Activated T-helper 2 cell treated with anti-CD3 and anti-CD28 coated beads, Interferon-gamma antibody, Interleukin-2, Interleukin-4, amounts not matched to agents 10 μg/mL and 5 μg/mL and 100 μg/mL, durations not matched to agents 14 hours and 24 hours and 36 hours (primary cell): ENCODE measurements around the gene LZTS3. TPM values are rescaled to one million over a fixed set of nuclear protein-coding genes. Genes with fewer than 3 reads are reported as not detected.

ENCODE experiments used
- DNase-seq: peaks from one replicate; pipeline ENCODE4 v3.0.0; 2021; ENCODE audit warnings: low spot score
- H3K27ac Mint-ChIP-seq: one replicate; pipeline ENCODE4 v1.8.0; 2021; ENCODE audit warnings: mixed read lengths
- H3K27me3 Mint-ChIP-seq: one replicate; pipeline ENCODE4 v1.8.0; 2021; ENCODE audit warnings: low read depth, mixed read lengths
- H3K36me3 Mint-ChIP-seq: one replicate; pipeline ENCODE4 v1.8.0; 2021; ENCODE audit warnings: low read depth, mixed read lengths
- H3K4me1 Mint-ChIP-seq: one replicate; pipeline ENCODE4 v1.8.0; 2021; ENCODE audit warnings: low read depth, mixed read lengths
- H3K4me3 Mint-ChIP-seq: one replicate; pipeline ENCODE4 v1.8.0; 2021; ENCODE audit warnings: low read depth, mild to moderate bottlenecking, moderate library complexity, mixed read lengths
- H3K9me3 Mint-ChIP-seq: one replicate; pipeline ENCODE4 v1.8.0; 2021; ENCODE audit warnings: mixed read lengths
- intact Hi-C: fragments of 100-400 bp; cut with micrococcal nuclease; formaldehyde crosslinking; loops from one replicate; pipeline ENCODE4 v1.15.1; 2023
- total RNA-seq: library from RNA; stranded (reverse); gene quantifications from 2 replicates; pipeline ENCODE4 v1.2.3, GENCODE V29; 2022

Gene LZTS3
- total RNA-seq, 1 donor from 2014 or later, result 0.66 TPM

GRCh38 chr20:3203315-3204123 lies 30.2 kb upstream of the LZTS3 start:
- peak overlapping the region; percentile 98 for H3K27ac Mint-ChIP-seq
- no peak for DNase-seq
- peaks cover 30% of the 10 kb centered on the region for H3K36me3 Mint-ChIP-seq
- intact Hi-C loops, result no loop called here
- no peaks in the 10 kb centered on the region for H3K27me3 Mint-ChIP-seq
- peaks cover 11% of the 10 kb centered on the region for H3K4me1 Mint-ChIP-seq
- H3K4me3 Mint-ChIP-seq, result peak overlapping the region; percentile 99
- no peaks in the 10 kb centered on the region for H3K9me3 Mint-ChIP-seq

GRCh38 chr20:3202965-3203314 lies 29.6 kb upstream of the LZTS3 start:
- peak overlapping the region; percentile 98 for H3K27ac Mint-ChIP-seq

GRCh38 chr20:3199976-3200755 lies 26.8 kb upstream of the LZTS3 start:
- no peaks in the 10 kb centered on the region for H3K9me3 Mint-ChIP-seq
- no peak overlapping the region for H3K4me3 Mint-ChIP-seq
- H3K27me3 Mint-ChIP-seq, result no peaks in the 10 kb centered on the region
- H3K4me1 Mint-ChIP-seq, result peaks cover 12% of the 10 kb centered on the region
- H3K27ac Mint-ChIP-seq, result no peak overlapping the region
- DNase-seq, result no peak
- intact Hi-C loops, result no loop called here
- peaks cover 49% of the 10 kb centered on the region for H3K36me3 Mint-ChIP-seq

More at GRCh38 chr20:3202965-3203314, 29.6 kb upstream of the LZTS3 start:
- H3K27me3 Mint-ChIP-seq, result no peaks in the 10 kb centered on the region
- DNase-seq, result no peak
- intact Hi-C loops, result no loop called here
- H3K4me3 Mint-ChIP-seq, result peak overlapping the region; percentile 99
- H3K9me3 Mint-ChIP-seq, result no peaks in the 10 kb centered on the region
- peaks cover 30% of the 10 kb centered on the region for H3K36me3 Mint-ChIP-seq
- peaks cover 11% of the 10 kb centered on the region for H3K4me1 Mint-ChIP-seq

DNA sequence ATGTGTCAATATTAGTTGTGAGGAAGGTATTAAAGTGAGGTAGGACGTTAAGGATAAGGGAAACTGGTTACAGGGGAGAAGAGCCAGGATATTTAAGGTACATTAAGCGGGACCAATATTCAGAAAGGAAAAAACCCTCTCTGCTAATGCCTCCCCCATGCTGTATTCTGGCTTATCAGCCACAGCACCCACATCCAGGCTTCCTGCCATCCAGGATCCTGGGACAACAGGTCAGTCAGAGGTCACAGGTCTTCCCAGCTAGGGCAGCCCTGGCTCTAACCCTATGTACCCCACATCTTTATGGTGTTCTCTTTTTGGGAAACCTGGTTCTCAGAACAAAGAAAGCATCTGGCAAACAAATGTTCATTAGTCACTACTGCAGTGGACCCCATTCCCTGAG lies 25.9 kb upstream of the LZTS3 start:
- H3K27me3 Mint-ChIP-seq, result no peaks in the 10 kb centered on the region
- no peaks in the 10 kb centered on the region for H3K9me3 Mint-ChIP-seq
- H3K4me3 Mint-ChIP-seq, result no peak overlapping the region
- intact Hi-C loops, result no loop called here
- H3K4me1 Mint-ChIP-seq, result peaks cover 11% of the 10 kb centered on the region
- no peak for DNase-seq
- H3K27ac Mint-ChIP-seq, result no peak overlapping the region
- H3K36me3 Mint-ChIP-seq, result peaks cover 53% of the 10 kb centered on the region

GRCh38 chr20:3195590-3196237 lies 22.4 kb upstream of the LZTS3 start:
- no peaks in the 10 kb centered on the region for H3K9me3 Mint-ChIP-seq
- peaks cover 74% of the 10 kb centered on the region for H3K36me3 Mint-ChIP-seq
- DNase-seq, result no peak
- H3K4me3 Mint-ChIP-seq, result no peak overlapping the region
- no peak overlapping the region for H3K27ac Mint-ChIP-seq
- no peaks in the 10 kb centered on the region for H3K27me3 Mint-ChIP-seq
- H3K4me1 Mint-ChIP-seq, result peaks cover 4% of the 10 kb centered on the region
- intact Hi-C loops, result no loop called here

GRCh38 chr20:3194617-3195280 lies 21.4 kb upstream of the LZTS3 start:
- H3K4me3 Mint-ChIP-seq, result no peak overlapping the region
- intact Hi-C loops, result no loop called here
- no peaks in the 10 kb centered on the region for H3K27me3 Mint-ChIP-seq
- H3K9me3 Mint-ChIP-seq, result no peaks in the 10 kb centered on the region
- H3K36me3 Mint-ChIP-seq, result peaks cover 71% of the 10 kb centered on the region
- no peak overlapping the region for H3K27ac Mint-ChIP-seq
- DNase-seq, result no peak
- H3K4me1 Mint-ChIP-seq, result peaks cover 2% of the 10 kb centered on the region

GRCh38 chr20:3193806-3194616 lies 20.7 kb upstream of the LZTS3 start:
- intact Hi-C loops, result no loop called here
- peaks cover 69% of the 10 kb centered on the region for H3K36me3 Mint-ChIP-seq
- no peaks in the 10 kb centered on the region for H3K27me3 Mint-ChIP-seq
- peaks cover 2% of the 10 kb centered on the region for H3K4me1 Mint-ChIP-seq
- H3K4me3 Mint-ChIP-seq, result no peak overlapping the region
- H3K9me3 Mint-ChIP-seq, result no peaks in the 10 kb centered on the region
- no peak for DNase-seq
- no peak overlapping the region for H3K27ac Mint-ChIP-seq

DNA sequence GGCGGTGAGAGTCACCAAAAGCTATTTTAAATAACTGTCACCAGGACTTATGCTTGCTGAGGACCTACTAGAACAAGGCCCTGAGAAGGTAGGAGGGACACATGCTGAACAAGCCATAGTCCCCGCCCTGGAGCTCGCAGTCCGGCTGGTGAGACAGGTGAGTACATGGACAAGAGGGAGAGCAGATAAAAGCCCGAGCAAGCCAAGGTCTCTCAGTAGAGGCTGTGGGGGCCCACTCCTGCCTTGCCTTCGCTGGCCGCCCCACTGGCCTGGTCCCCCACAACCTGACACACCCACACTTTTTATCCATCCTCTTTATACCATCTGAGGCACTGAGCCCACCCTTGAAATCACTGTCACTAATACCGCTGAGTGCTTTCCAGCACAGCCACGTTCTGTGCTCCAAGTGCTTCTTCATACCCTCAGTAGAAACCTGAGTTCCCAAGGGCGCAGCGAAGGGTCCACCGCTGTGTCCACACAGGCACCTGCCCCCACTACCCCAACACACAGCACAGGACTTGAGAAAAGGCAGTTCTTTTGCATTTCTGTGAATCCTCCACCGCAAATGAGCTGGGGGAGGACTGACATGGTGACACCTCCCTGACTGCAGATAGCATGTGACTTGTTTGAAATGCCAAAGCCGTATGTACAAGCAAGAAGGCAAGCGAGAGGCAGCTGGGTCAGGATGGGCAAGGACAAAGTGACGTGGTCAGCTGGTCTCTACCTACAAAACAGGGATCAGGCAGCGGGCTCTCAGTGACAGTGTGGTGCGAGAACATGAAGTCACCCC lies 19.1 kb upstream of the LZTS3 start:
- no peak overlapping the region for H3K4me3 Mint-ChIP-seq
- H3K9me3 Mint-ChIP-seq, result no peaks in the 10 kb centered on the region
- intact Hi-C loops, result no loop called here
- peaks cover 62% of the 10 kb centered on the region for H3K36me3 Mint-ChIP-seq
- DNase-seq, result no peak
- H3K4me1 Mint-ChIP-seq, result peaks cover 2% of the 10 kb centered on the region
- H3K27ac Mint-ChIP-seq, result no peak overlapping the region
- no peaks in the 10 kb centered on the region for H3K27me3 Mint-ChIP-seq

- Mint-ChIP-seq H3K36me3 (peaks cover 53% of the 10 kb centered on the region), H3K9me3 (no peaks in the 10 kb centered on the region), H3K4me3 (no peak overlapping the region), H3K4me1 (no peaks in the 10 kb centered on the region), H3K27me3 (no peaks in the 10 kb centered on the region), H3K27ac (no peak overlapping the region)
- intact Hi-C loops, result no loop called here
- no peak for DNase-seq
These were observed 17.3 kb upstream of the LZTS3 start for GRCh38 chr20:3190681-3191111.

GRCh38 chr20:3189561-3190131 lies 16.3 kb upstream of the LZTS3 start:
- no peak for DNase-seq
- Mint-ChIP-seq H3K9me3 (no peaks in the 10 kb centered on the region), H3K36me3 (peaks cover 46% of the 10 kb centered on the region), H3K4me3 (no peak overlapping the region), H3K27ac (no peak overlapping the region), H3K4me1 (no peaks in the 10 kb centered on the region), H3K27me3 (no peaks in the 10 kb centered on the region)
- intact Hi-C loops, result no loop called here

GRCh38 chr20:3188823-3189413 lies 15.6 kb upstream of the LZTS3 start:
- Mint-ChIP-seq H3K4me3 (no peak overlapping the region), H3K27ac (no peak overlapping the region), H3K36me3 (peaks cover 42% of the 10 kb centered on the region)

More at GRCh38 chr20:3188823-3189413, 15.6 kb upstream of the LZTS3 start:
- Mint-ChIP-seq H3K4me1 (no peaks in the 10 kb centered on the region), H3K9me3 (no peaks in the 10 kb centered on the region), H3K27me3 (no peaks in the 10 kb centered on the region)
- DNase-seq, result no peak
- intact Hi-C loops, result no loop called here
